Stimulated activated CD4-positive, alpha-beta T cell treated with anti-CD3 and anti-CD28 coated beads, Interleukin-2, amount 100 ng/mL, for 4 hours (primary cell): Measurements from ENCODE around the gene HRH4.

Experiments
- DNase-seq: peaks from one replicate; pipeline ENCODE4 v3.0.0-alpha.2; 2020; ENCODE audit warnings: low read depth

Gene HRH4

GRCh38 chr18:24466771-24467170 lies 6.3 kb downstream of the HRH4 start:
- no peak for DNase-seq

- DNase-seq: no peak
Observed at GRCh38 chr18:24470022-24470618, 9.7 kb downstream of the HRH4 start.

GRCh38 chr18:24470805-24471204 lies 10.4 kb downstream of the HRH4 start:
- DNase-seq: no peak

DNA sequence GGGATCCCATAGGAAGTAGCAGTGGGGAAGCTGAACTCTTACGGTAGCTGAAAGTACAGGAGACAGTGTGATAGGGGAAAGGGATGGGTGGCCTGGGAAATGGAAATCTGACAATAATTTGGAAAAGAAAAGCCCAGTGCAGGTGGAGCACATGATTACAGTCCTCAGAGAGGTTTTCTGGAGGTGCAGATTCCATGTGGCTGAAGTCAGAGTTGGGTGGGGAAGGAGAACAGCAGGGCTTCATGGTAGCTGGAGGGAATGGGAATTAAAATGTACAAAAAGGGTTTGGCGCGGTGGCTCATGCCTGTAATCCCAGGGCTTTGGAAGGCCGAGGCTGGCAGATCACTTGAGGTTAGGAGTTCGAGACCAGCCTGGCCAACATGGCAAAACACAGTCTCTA lies 12.2 kb downstream of the HRH4 start:
- no peak for DNase-seq

- no peak for DNase-seq
Observed at GRCh38 chr18:24474406-24474805, 14.0 kb downstream of the HRH4 start.

GRCh38 chr18:24475926-24476589 lies 15.6 kb downstream of the HRH4 start:
- no peak for DNase-seq

DNA sequence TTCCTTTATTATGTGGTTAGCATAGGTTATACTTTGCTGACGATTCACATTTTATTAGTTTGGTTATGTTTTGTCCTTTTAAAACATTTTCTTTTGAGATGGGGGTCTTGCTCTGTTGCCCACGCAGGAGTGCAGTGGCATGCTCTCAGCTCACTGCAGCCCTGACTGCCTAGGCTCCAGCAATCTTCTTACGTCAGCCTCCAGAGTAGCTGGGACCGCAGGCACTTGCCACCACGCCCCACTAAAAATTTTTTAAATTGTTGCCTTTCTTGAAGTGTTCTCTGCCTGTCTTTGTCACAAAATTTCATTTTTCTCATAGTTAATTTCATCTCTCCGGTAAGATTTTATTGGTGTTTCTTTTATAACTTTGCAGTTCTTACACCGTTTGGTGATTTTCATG lies 18.9 kb downstream of the HRH4 start:
- DNase-seq: no peak

GRCh38 chr18:24482821-24483220 lies 22.4 kb downstream of the HRH4 start:
- no peak for DNase-seq

GRCh38 chr18:24485681-24486080 lies 25.2 kb downstream of the HRH4 start:
- DNase-seq: no peak

DNA sequence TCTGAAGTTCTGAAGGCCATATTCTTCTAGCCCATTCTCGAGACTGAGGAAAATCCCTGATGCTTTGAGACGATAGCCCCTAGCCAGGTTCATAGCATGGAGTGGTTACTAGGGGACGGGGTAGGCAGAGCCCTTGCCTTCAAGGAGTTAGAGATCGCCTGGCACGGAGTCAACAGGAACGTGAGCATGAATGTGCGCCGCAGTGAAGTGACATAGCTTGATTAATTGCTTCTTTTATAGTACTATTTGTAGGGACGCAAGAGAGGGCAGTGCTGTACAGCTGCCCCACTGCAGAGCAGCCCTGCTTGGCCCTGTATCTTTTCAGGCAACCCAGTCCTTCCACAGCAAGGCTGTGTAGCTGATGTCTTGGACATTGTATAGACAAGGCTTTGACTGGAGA lies 26.2 kb downstream of the HRH4 start:
- DNase-seq: no peak

- DNase-seq: no peak
Observed at GRCh38 chr18:24488824-24489493, 28.5 kb downstream of the HRH4 start.

DNA sequence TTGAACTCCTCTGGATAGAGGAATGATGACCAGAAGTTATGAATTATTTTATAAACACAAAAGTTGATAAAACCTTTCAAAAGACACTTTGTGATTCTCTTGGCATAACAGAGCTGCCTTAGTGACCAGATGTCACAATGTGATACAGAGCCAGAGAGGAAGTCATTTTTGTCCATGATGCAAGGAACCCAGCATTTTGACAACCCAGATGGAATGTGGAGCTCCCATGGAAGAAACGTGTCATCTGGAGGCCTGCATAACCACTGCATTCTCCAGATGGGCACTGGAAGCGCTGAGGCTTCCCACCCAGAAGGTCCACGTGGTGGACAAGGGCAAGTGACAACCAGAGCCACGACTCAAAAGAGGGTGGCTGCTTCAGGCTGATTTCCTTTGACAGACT lies 30.1 kb downstream of the HRH4 start:
- DNase-seq: no peak

GRCh38 chr18:24491927-24492834 lies 31.7 kb downstream of the HRH4 start:
- no peak for DNase-seq

DNA sequence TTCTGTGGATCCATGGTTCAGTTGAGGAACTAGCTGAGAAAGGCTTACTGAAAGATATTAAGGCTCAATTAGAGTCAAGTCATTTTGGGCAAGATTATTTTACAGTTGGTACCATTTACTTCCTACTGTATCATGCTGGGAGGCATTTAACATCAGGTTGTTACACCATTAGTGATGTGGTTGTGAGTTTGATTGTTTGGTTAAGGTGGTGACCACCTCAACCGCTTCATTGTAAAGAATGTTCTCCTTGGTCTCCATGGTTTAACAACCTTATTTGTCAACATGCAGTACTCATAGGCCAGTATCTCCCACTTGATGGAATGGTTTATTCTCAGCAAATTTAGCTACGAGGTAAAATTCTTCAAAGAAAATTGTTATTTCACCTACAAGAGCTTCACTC lies 34.1 kb downstream of the HRH4 start:
- DNase-seq: no peak

- no peak for DNase-seq
Observed at GRCh38 chr18:24497031-24497754, 36.8 kb downstream of the HRH4 start.

- DNase-seq: no peak
Observed at GRCh38 chr18:24499814-24500213, 39.4 kb downstream of the HRH4 start.

GRCh38 chr18:24500217-24500616 lies 39.8 kb downstream of the HRH4 start:
- DNase-seq: no peak

- DNase-seq: no peak
Observed at GRCh38 chr18:24500766-24501165, 40.3 kb downstream of the HRH4 start.

DNA sequence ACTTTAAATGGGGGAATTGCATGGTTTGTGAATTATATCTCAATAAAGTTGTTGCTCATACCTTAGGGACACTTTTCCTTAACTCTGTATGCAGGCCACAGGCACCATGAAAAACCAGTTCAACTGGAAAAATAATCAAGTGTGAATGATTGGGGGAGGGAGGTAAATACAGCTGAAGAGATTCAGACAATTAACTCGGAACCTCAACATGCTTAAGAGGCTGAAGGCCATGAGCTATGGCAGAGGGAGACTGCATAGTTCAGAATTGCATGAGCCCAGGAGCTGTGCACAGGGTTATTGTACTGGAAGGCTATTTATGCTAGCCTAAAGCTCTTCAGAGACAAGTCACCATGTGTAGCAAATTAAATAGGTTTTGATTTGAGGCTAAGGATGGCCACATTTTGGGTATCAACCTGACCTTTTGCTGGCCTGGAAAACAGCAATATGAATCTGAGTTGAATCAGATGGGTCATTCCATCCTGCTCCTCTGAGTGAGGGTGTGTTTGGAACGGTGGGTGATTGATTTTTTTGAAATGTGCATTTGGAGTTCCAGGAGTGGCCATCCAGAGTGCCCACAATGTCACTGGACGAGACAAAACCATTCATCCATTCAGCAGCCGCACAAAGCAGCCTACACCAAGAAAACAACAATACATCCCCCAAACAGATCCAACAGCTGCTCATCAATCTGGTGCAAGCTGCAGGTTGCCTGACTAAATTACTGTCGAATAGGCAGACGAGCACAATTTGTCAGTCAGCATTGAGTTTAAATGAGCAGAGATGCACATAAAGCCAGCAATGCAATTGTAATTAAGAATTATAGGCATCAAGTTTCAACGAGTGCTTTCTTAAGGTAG lies 42.5 kb downstream of the HRH4 start:
- no peak for DNase-seq

GRCh38 chr18:24504401-24504800 lies 44.0 kb downstream of the HRH4 start:
- no peak for DNase-seq

DNA sequence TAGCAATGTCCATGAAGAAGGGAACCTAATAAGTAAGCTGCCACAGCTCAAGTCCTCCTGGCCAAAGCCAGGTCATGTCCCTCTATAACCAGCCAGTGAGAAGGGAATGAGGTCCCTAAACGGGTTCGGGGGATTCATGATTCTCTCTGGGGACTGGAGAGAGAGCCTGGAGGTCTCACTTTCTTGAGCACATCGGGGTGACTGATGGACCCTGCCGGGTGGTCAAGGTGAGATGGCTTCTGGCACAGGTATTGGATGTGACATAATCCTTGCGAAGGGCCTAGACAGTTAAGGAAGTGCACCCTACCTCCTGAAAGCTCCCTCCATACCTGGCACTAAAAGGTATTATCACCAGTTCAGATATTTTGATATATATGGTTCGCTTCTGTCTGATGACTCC lies 45.7 kb downstream of the HRH4 start:
- no peak for DNase-seq
